Sigmoid colon (tissue), 3 donors: ENCODE data around the gene DDX43.

Source experiments
- CTCF ChIP-seq, 4 experiments: fragments of 450-650 bp in 3 of 4; fragments of 200-600 bp in 1 of 4; IDR thresholded peaks; one replicate each; pipeline ENCODE4 v1.5.1; 2016 to 2019; ENCODE audit warnings: antibody characterized with exemption in 4 of 4, mild to moderate bottlenecking in 3 of 4, moderate library complexity in 2 of 4
- POLR2A ChIP-seq, 2 donors: fragments of 450-650 bp; IDR thresholded peaks; one replicate each; pipeline ENCODE4 v1.6.1; 2016; ENCODE audit warnings: antibody characterized with exemption in 2 of 2, mild to moderate bottlenecking in 2 of 2, moderate library complexity in 2 of 2

- TF ChIP-seq CTCF (IDR thresholded peaks at IDR 0.05) (no peak), POLR2A (IDR thresholded peaks at IDR 0.05) (no peak)
Observed at GRCh38 chr6:73362358-73362757, 32.3 kb upstream of the DDX43 start, which contains the start of gene KHDC3L.
